ENCODE results near the gene MYLK. TPM values are rescaled to one million over a fixed set of nuclear protein-coding genes. Genes with fewer than 3 reads are reported as not detected.

The MYLK gene
- total and polyA plus RNA-seq, 2 of the 4 experiments (the other 2 are of a cell fraction), result 299 to 484 TPM

- POLR2A ChIA-PET (ENCODE audit: unreplicated experiment), result interaction anchor here (0.7 to 1.9 kb wide), 5 partner anchors 9 to 155 kb away, joined by 3 to 9 read pairs (median 3); partner anchors contain the start of gene MYLK
- peak overlapping the region; percentile 13; the same call in 1 of the 2 replicates for H3K4me2 ChIP-seq (ENCODE audit: low read depth, low read length)
- H4K5ac ChIP-seq (ENCODE audit: low read depth, low read length), result peak overlapping the region; percentile 89
- H3K4ac ChIP-seq (ENCODE audit: low read depth, low read length), result peak overlapping the region; percentile 97
- peaks cover 27% of the 10 kb centered on the region for H3K9me1 ChIP-seq (ENCODE audit: insufficient read depth, low read length)
- H3K56ac ChIP-seq (ENCODE audit: extremely low read depth, insufficient read depth, low read length), result peak overlapping the region; percentile 97
- peak overlapping the region; percentile 49 for H2AK5ac ChIP-seq (ENCODE audit: low read depth, low read length)
- intact Hi-C loops (cut with micrococcal nuclease), result loop anchor here (5.0 kb wide), 1 partner anchor 141 kb away; the partner anchor contains the start of gene MYLK
- H2AFZ ChIP-seq (replicated peaks; ENCODE audit: low read length, poor library complexity), result no peak overlapping the region
- peak overlapping the region; percentile 100 for H4K91ac ChIP-seq (ENCODE audit: insufficient read depth, low read depth, low read length)
- CTCF ChIA-PET, result interaction anchor here (0.9 to 1.0 kb wide), 2 partner anchors 17 to 140 kb away, joined by 4 read pairs; no protein-coding TSS in a partner anchor
- H3K4me3 ChIP-seq (ENCODE audit: insufficient read depth, low read depth, low read length), result no peak overlapping the region
- DNase-seq (peak; percentile 84), ATAC-seq (ENCODE audit: low read depth) (peak; percentile 66)
- H3K27me3 ChIP-seq (ENCODE audit: control insufficient read depth, insufficient read depth, low read length), result no peaks in the 10 kb centered on the region
- H3K9me3 ChIP-seq (ENCODE audit: control insufficient read depth, insufficient read depth, low read length), result no peaks in the 10 kb centered on the region
- H4K20me1 ChIP-seq (ENCODE audit: insufficient read depth, low read length), result no peaks in the 10 kb centered on the region
- H3K36me3 ChIP-seq (ENCODE audit: control insufficient read depth, insufficient read depth, low read length), result peaks cover 34% of the 10 kb centered on the region
- TF ChIP-seq RAD21 (IDR thresholded peaks at IDR 0.05; ENCODE audit: low read length), result no peak
- no peak for TF ChIP-seq RFX5 (IDR thresholded peaks at IDR 0.05; ENCODE audit: low read depth, low read length)
- 0 out of 2 replicates have a peak, but pooled peaks have one; percentile 44 for TF ChIP-seq FOS (IDR thresholded peaks at IDR 0.05; ENCODE audit: low read depth, low read length)
- BruUV-seq (replicated peaks), result no TSS peak
- peak overlapping the region; percentile 100 for H2BK5ac ChIP-seq (ENCODE audit: low read depth, low read length, poor library complexity, severe bottlenecking)
- peak overlapping the region; percentile 49 for H3K9ac ChIP-seq (ENCODE audit: low read depth, low read length)
- dilution Hi-C loops (cut with HindIII; ENCODE audit: low sequenced_read_pairs, unreplicated experiment), result no loop called here
- peaks cover 29% of the 10 kb centered on the region for H3K4me1 ChIP-seq (ENCODE audit: control insufficient read depth, insufficient read depth, low read length)
- no CpG with 5 or more reads among the region's 3 CpGs for WGBS, 2 experiments (ENCODE audit: extremely low coverage in 2 of 2, insufficient read length in 1 of 2)
- peak overlapping the region; percentile 100; the same call in 2 of the 3 replicates for H2BK15ac ChIP-seq (ENCODE audit: low read depth, low read length)
- H3K18ac ChIP-seq (ENCODE audit: low read depth, low read length), result peak overlapping the region; percentile 97
- peak overlapping the region; percentile 93 to 98 for H4K8ac ChIP-seq (ENCODE audit: low read depth in 2 of 2, low read length in 2 of 2)
- peaks cover 13 to 61% of the 10 kb centered on the region in 2 experiments for H3K79me1 ChIP-seq (ENCODE audit: low read depth in 1 of 2, low read length in 2 of 2)
- peak overlapping the region; percentile 98 for H2BK20ac ChIP-seq (ENCODE audit: low read depth, low read length)
- peak overlapping the region; percentile 95 for H3K27ac ChIP-seq (ENCODE audit: insufficient read depth, low read length)
- H2AK9ac ChIP-seq (replicated peaks; ENCODE audit: low read depth, low read length, poor library complexity), result peak overlapping the region; percentile 75
- H3K14ac ChIP-seq (replicated peaks; ENCODE audit: low read depth, low read length), result peak overlapping the region; percentile 82
- H2BK120ac ChIP-seq (ENCODE audit: low read depth, low read length), result peak overlapping the region; percentile 99
- peak overlapping the region; percentile 100 for H3K23ac ChIP-seq (ENCODE audit: low read depth, low read length)
- in situ Hi-C loops (cut with MboI; ENCODE audit: low sequenced_read_pairs), result no loop called here
Observed at GRCh38 chr3:123741041-123741511, 143.1 kb downstream of the MYLK start.

Measured in IMR-90 (cell line).